Keratinocyte (primary cell): ENCODE measurements around the gene LSM3.

Experiments used
- CTCF ChIP-seq, 3 experiments: IDR thresholded peaks in 1 of 3; conservative IDR thresholded peaks in 1 of 3; optimal IDR thresholded peaks in 1 of 3; 2 replicates in 2 of 3; 3 replicates in 1 of 3; pipeline versions ENCODE3 to v1.5.1; 2011; ENCODE audit warnings: low read length in 3 of 3, mild to moderate bottlenecking in 3 of 3, moderate library complexity in 2 of 3, control low read depth in 1 of 3, inconsistent platforms in 1 of 3; ENCODE audit not compliant: insufficient read depth in 2 of 3; ENCODE audit errors: extremely low read depth in 1 of 3
- EZH2 ChIP-seq: IDR thresholded peaks from one replicate; pipeline ENCODE4 v1.6.1; 2012; ENCODE audit warnings: inconsistent platforms, mild to moderate bottlenecking, low read length, moderate library complexity

- TF ChIP-seq EZH2 (no peak), CTCF (optimal IDR thresholded peaks at IDR 0.05 in 1 of 3, IDR thresholded peaks at IDR 0.05 in 1 of 3, conservative IDR thresholded peaks at IDR 0.05 in 1 of 3; ENCODE audit: extremely low read depth in 1 of 3, insufficient read depth in 2 of 3, low read length in 3 of 3) (no peak)
Observed at GRCh38 chr3:14243782-14244181, 65.2 kb downstream of the LSM3 start.
